CD4-positive, alpha-beta T cell treated with Interleukin-15 for 1 hour (primary cell): ENCODE results near the gene STARD10.
"Not testable (repeated sequence)": the region's sequence is repeated elsewhere in the genome, so short reads cannot be mapped to it uniquely, and the experiment has no call there.

Experiments
- DNase-seq: peaks from one replicate; pipeline ENCODE4 v3.0.0-alpha.2; 2020

Gene STARD10, protein sequence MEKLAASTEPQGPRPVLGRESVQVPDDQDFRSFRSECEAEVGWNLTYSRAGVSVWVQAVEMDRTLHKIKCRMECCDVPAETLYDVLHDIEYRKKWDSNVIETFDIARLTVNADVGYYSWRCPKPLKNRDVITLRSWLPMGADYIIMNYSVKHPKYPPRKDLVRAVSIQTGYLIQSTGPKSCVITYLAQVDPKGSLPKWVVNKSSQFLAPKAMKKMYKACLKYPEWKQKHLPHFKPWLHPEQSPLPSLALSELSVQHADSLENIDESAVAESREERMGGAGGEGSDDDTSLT

DNA sequence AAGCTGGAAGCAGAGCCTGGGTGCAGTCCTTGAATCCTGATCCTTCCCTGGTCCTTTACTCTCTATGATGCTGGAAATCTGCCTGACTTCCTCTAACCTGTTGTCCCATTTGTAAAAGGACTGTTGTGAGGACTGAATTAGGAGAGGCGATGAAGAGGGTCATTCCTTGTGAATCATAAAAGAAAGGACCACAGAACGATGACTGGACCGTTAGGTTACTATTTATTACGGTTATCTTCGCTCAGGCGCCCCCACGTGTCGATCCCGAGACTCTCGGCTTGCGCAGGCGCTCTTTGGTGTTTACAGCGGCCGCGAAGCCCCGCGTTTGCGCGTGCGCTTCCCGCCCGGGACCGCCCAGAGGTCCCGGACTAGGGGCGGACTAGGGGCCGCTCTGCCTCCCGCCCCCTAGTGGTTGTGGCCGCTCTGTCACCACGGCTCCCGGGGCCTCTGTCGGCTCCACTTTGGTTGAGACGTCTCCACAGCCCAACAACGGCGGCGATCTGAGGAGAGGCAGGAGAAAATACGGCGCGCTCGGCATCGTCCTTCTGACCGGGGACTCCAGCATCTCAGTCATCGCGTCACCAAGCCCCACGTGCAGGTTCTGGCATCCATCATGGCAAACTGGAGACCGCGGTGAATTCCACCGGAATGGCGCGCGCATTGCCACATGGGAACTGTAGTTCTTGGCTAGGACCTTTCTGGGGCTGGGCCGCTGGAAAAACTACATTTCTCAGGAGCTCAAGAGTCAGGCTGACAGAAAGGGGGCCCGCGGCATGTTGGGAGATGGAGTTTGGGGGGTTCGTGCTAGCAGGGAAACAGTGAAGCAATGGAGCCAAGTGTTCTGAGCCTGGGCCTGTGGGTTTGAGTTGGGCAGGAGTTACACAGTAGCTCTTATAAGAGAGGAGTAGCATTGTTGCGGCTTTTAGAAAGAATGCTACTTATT is at the start of gene STARD10:
Gene STARD10, minus strand, starts transcription at position 623 of the 943 bp plus-strand sequence. CDS start 12,866 bp downstream, outside the sequence.
- peak; percentile 95 for DNase-seq

DNA sequence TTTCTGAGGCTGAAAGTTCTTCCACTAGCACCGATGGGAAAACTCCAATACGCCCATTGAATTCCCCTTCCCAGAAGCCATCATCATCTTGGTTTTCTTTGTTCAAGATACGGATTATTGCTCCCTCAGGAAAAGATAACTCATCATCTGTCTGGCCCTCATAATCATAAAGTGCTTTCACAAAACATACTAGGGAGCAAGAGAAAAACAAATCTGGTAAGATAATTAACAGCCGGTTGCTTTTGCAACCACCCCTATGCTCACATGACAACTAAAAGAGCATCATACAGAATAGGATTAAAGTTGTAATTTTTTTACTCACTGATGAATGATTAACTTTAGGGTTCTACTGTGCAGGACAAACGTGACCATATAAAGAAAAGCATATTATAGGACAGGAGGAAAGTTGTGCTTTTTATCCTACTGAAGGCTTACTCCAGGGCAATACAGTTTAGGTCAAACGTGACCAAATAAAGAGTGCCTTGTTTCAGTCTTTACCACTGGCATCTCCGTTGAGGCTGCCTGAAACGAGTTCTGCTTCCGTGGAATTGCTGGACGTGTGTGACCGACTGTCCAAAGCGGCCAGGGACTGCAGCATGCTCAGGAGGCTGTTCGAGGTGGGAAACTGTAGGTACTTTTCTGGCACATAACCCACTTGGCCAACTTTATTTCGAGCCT is 48.9 kb upstream of the STARD10 start:
- no peak for DNase-seq

DNA sequence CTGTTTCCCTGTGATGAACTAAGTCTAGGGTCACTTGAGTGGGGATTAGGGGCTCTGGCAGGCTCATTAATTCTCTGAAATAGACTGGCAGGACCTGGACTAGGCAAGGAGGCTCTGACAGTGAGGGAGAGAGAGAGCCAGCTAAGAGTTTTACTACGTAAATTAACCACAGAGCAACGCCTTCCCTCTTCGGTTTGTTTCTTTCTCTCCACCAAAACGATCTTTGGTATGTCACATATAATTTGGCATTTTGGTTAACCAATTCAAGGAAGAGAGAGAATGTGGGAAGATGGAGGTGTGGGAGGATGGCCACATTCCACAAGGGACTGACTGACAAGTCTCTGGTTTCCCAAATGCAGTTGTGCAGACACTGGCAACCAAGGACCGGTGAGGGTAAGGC is 48.3 kb upstream of the STARD10 start:
- no peak for DNase-seq

DNA sequence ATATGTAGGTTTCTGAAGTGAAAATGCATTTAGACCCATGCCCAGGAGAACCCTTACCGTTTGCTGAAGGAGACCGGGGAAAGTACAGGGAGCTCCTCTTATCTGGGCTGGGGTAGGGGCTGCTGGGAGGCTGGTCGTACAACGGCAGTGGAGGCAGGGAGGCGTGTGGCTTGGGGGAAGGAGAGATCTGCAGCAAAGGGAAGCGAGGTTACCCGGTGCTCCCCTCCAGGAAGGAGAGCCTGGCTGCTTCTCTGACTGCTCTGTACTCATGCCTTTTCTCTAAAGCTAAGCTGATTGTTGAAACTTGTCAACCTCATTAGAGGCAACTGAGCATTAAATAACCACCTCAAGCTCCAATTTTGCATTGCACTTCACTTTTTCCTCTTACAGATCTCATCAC is 47.5 kb upstream of the STARD10 start:
- DNase-seq, result no peak

DNA sequence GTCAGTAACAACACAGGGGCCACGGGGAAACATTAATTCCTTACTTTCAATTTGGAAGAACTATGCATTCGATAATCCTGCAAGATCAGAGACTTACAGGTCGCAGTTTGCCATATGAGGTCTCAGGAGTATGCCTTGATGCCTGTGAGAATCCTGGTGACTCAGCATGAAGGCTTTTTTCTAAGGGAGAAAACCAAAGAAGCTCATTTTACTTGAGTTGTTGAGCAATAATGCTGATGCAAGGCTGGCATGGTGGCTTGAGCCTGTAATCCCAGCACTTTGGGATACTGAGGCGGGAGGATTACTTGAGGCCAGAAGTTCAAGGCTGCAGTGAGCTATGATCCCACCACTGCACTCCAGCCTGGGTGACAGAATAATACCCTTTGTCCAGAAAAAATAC is 46.9 kb upstream of the STARD10 start:
- no peak for DNase-seq

DNA sequence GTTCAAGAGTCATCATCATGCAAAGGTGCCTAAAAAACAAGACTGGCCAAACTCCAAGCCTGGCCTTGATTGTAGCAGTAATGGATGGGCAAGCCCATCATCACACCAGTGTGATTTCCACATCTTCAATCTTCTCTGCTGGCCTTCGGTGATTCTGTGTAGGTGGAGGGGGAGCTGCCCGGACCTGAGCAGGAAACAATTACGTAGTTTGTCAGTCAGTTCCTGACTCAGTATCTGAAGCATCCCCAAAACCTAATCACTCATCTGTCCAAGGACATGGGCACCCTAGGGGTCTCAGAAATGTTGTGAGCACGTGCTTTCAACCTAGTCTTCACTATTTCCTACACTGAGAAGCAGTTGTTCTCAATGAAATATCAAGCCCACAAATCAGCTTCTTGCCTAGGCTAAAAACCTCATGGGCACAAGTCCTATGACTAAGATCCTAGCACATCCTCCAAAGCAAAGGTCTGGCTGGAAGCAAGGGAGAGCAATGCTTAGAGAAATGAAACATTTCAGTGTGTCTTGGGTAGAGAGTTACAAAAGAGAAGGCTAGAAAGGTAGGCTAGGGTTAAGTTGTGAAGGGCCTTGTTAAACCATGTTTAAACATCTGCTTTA is 45.0 kb upstream of the STARD10 start:
- DNase-seq, result no peak

DNA sequence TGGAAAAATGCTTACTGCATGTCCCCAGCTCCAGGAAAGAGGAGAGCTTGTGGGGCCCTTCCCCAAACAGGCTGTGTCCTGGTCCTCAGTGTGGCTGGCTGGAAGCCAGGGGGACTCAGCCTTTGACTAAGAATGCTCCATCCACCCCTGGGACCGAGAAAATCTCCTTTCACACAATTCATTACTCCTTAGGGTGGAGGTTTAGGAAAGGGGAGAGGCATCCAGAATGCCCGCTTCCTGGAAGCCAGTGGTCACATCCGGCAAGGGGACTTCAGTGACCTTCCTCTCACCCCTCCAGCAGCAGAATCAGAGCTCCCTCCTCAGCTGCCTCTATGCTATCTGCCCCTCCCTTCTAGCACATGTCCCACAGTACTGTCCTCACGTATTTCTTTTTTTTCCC is 42.3 kb upstream of the STARD10 start:
- DNase-seq, result no peak

DNA sequence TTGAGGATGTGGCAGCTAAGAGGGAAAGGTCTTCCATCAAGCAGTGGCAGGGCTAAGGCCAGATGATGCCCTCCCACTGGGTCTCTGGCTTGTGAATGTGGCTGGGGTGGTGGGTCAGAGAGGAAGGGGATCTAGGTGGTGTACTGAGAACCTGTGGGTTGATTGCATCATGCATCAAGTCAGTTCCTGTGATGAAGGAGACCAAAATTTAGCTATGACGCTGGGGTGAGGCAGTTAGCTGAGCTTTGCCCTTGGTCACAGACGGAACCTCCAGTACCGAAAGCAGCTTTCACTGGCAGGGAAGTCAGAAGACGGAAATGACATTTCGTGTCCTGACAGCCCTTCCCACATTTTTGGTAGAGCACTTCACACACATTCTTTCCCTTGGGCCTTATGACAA is 41.1 kb upstream of the STARD10 start:
- DNase-seq, result peak; percentile 51

DNA sequence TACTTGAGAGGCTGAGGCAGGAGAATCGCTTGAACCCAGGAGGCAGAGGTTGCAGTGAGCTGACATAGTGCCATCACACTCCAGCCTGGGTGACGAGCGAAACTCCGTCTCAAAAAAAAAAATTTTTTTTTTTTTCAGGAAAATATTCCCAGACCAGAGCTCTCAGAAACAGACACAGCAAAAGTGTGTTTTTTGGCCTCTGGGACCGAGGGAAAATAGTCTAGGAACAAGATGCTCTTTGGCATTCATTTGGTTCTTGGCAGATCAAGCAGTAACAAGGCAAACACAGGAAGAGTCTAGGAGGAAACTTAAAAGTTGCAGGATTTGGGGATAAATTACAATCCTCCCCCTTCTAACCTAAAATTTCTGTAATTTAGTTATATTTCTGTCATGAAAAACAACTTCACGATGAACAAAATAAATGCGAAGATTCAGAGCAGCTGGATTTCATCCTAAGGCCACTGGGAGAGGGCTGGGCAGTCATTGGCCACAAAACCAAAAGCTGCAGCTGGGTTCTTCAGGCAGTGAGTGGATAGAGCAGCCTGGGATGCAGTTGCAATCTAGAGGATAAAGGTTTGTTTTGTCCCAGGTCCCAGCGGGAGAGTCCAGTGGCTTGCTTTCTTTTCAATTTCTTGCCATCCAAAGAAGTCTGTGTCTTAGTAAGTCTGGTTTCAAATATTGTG is 40.1 kb upstream of the STARD10 start:
- DNase-seq, result no peak

DNA sequence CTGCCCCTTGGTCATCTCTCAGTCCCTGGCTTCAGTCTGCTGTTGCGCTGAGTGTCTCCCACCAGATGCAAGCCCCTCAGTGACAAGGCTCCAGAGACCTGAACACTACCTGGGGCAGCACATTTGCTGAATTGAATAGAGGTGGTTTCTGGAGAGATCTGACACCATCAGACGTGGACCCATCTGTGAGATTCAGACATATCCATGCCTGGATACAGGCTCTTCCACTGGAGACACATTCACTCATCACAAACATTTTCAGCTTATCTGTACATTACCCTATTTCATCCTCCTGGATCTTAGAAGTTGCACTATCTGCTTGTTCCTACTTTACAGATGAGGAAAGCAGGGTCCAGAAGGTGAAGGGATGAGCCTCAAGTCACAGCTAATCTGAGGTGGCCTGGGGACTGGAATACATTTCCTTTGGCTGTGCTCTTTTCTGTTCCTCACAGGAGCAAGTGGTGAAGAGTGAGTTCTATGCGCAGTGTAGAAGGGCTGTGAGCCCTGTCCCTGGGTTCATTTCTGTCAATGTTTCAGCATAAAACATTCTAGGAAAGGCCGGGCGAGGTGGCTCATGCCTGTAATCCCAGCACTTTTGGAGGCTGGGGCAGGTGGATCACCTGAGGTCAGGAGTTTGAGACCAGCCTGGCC is 39.4 kb upstream of the STARD10 start:
- DNase-seq, result no peak

DNA sequence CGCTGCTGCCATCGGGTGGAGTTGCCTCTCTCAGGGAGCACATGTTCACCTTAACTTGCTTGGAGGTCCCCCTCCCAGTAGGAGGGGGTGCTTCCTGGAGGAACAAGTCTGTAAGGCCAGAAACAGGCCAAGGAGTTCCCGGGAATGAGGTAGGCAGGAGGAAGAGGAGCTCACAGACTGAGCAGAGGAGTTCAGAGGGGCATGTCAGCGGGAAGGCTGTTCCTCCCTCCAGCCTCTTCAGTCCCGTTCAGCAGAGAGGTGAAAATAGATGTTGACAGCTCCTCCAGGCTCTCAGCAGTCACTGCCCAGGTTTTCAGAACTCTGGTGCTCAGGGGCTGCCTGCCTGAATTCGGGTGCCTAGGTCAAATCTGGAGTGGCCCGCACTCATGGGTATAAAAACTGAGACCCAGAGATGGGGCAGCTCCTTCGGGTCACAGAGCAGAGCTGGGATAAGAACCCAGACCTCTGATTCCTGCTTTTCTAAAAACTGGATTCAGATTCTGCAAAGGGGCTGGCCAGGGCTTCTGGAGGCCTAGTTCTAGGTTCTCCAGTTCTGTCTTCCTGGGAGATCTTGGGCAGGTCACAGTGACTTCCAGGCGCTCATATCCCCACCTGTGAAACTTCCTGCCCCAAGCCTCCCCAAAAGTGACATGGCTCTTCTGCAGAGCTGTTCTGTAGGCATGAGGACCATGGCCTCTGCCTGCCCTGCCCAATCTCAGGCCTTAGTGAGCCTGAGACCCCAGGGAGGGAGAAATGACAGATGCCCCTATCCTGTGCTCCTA is 38.6 kb upstream of the STARD10 start:
- DNase-seq, result no peak

DNA sequence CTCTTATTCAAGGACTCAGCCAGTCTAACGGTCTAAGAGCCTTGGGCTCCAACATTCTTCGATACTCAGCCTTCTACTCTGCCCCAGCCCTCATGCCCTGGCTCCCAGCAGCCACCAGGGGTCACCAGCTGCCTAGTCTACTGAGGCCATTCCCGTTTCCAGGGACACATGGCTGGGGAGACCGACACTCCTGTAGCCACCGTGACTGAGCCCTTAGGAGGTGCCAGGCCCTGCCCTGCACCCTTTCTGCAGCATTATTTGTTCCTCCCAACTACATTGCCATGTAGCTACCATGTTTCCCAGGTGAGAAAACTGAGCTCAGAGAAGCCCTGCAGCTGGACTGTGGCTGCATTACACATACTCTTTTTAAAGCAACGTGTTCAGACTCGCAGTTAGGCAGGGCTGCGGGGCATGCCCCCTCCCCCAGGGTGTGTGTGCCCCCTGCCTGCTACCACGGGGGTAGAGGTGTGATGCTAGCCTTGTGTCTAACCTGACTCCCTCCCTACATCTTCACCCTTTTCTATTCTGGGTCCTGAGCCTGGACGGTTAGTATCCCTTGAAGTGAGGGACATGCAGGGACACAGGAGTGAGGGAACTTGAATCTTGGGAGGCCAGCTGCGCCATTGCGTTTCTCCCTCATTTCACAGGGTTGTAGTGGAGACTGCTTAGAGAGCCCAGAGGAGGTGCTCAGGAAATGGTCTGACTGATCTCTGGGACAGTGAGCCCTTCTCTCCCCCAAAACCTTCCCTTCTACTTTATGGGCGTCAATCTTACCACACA is 37.9 kb upstream of the STARD10 start:
- peak; percentile 59 for DNase-seq

DNA sequence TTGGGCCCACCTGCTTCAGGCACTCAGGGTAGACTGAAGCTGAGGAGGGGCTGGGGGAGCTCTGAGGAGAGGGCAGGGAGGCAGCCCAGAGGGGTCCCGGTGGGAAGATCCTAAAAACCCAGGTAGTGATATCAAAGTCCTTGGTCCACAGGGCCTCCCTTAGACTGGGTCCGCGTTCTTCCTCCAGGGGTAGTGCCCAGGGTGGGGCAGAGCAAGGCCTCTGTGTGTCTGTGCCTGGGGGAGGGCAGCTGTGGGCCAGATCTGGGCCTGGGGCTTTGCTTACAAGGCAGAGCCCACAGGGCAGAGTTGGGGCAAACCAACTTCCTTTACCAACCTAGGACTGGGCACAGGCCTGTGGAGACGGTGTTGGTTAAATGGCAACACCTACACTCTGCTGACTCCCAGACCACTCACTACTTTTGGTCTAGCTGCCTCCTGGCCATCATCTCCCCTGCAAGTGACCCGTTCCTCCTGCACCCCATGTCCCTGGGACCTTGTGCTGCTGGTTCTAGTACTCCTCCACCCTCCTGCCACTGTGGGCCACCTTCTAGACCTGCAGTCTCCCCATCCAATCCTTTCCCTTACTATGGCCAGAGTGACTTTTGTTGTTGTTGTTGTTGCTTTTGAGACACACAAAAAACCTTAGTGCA is 36.2 kb upstream of the STARD10 start:
- DNase-seq, result no peak

DNA sequence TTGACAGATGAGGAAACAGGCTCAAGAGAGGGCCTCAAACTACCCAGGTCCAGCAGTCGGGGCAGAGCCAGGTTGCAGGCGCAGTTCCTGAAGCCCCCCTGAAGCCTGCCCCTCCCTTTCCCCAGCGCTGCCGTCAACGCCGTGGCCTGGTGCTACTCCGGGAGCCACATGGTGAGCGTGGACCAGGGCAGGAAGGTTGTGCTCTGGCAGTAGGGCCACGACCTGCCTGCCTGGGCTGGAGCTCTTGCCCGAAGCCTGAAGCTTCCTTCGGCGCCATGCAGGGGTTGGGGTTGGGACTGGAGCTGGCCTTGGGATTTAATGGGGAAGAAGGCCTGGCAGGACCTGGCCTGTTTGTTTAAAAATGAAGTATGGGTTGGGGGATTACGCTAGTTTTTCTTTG is 35.3 kb upstream of the STARD10 start:
- no peak for DNase-seq

DNA sequence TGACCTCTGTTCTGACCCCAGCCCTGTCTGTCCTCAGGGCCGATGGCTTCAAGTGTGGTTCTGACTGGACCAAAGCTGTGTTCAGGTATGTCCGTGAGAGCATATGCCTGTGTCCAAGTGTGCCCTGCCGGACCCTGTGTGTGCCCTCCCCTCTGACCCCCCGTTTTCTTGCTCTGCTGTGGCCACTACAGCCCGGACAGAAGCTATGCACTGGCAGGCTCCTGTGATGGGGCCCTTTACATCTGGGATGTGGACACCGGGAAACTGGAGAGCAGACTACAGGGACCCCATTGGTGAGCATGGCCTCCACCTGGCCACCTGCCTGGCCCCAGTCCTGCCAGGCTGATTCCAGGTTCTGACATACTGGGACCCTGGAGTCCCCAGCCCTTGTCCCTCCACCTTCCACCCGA is 34.9 kb upstream of the STARD10 start:
- no peak for DNase-seq

DNA sequence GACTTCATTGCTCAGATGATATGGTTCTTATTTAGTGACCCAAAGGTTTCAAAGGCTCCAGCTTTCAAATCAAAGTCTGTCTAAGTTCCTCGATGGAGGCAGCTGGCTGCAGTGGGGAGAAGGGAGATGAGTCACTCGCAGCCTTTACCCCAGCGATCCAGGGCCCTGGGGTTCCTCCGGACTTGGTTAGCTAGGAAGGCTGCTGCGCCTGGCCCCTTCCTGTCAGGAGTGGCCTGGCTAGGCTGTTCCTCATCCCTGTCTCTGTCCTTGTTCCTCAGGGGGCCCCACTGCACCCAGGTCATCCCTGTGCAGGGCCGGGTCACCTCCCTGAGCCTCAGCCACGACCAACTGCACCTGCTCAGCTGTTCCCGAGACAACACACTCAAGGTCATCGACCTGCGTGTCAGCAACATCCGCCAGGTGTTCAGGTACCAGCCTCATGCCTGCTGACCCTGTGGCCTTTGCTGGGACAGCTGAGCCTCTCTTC is 34.3 kb upstream of the STARD10 start:
- no peak for DNase-seq

DNA sequence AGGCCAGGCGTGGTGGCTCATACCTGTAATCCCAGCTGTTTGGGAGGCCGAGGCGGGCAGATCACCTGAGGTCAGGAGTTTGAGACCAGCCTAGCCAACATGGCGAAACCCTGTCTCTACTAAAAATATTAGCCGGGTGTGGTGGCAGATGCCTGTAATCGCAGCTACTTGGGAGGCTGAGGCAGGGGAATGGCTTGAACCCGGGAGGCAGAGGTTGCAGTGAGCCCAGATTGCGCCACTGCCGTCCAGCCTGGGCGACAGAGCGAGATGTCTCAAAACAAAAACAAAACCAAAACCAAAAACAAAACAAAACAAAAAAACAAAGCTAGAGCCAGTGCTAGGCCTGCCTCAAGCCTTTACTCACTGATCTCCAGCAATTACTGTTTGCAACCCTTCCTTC is 33.8 kb upstream of the STARD10 start:
- DNase-seq, result not testable (repeated sequence)

DNA sequence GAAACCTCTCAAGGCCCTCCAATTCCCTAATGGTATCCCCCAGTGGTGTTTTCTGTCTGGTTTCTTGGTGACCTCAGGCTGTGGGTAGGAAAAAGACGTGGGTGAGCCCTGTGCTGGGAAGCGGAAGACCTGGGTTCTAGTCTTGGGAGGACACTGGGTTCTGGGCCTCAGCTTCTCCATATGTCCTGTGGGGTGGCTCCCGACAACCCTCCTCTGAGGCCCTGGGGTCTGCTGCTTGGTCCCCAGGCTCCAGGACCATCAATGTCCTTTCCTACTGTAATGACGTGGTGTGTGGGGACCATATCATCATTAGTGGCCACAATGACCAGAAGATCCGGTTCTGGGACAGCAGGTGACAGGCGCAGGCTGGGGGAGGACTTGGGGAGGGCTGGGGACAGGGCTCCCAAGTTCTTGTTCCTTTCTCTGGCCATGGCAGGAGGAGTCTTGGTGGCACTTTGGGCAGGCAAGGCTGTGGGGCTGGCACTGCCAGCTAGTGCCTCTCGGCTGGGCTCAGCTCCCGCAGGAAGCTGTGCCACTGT is 33.2 kb upstream of the STARD10 start:
- DNase-seq, result no peak
